ENCODE results near the gene IPMK. TPM values are rescaled to one million over a fixed set of nuclear protein-coding genes. Genes with fewer than 3 reads are reported as not detected.

The IPMK gene
- total and polyA plus RNA-seq, 9 donors: 1.5 to 4.3 (median 2.8) TPM

DNA sequence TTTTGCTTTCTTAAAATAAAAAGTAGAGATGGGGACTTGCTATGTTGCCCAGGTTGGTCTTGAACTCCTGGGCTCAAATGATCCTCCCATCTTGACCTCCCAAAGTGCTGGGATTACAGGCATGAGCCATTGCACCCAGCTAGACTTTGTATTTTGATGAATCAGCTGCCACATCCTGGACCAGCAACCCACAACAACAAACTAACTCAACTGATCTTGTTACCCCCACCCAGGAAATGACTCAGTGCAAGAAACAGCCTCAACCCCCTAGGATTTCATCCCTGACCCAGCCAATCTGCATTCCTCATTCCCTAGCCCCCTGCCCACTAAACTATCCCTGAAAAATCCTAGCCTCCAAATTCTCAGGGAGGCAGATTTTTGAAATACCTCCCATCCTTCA, 123.8 kb downstream of the IPMK start:
- H3K4me1 ChIP-seq (ENCODE audit: insufficient read depth): no peaks in the 10 kb centered on the region
- H3K27ac ChIP-seq: no peak overlapping the region
- intact Hi-C loops (cut with DNase I): no loop called here
- H3K4me3 ChIP-seq: no peak overlapping the region
- no peaks in the 10 kb centered on the region for H3K36me3 ChIP-seq
- TF ChIP-seq, protein P1, sequence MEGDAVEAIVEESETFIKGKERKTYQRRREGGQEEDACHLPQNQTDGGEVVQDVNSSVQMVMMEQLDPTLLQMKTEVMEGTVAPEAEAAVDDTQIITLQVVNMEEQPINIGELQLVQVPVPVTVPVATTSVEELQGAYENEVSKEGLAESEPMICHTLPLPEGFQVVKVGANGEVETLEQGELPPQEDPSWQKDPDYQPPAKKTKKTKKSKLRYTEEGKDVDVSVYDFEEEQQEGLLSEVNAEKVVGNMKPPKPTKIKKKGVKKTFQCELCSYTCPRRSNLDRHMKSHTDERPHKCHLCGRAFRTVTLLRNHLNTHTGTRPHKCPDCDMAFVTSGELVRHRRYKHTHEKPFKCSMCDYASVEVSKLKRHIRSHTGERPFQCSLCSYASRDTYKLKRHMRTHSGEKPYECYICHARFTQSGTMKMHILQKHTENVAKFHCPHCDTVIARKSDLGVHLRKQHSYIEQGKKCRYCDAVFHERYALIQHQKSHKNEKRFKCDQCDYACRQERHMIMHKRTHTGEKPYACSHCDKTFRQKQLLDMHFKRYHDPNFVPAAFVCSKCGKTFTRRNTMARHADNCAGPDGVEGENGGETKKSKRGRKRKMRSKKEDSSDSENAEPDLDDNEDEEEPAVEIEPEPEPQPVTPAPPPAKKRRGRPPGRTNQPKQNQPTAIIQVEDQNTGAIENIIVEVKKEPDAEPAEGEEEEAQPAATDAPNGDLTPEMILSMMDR (IDR thresholded peaks at IDR 0.05): no peak
- TF ChIP-seq EP300 (IDR thresholded peaks at IDR 0.05): no peak
- TF ChIP-seq POLR2A (IDR thresholded peaks at IDR 0.05): no peak
- H3K9me3 ChIP-seq: no peaks in the 10 kb centered on the region
- H3K27me3 ChIP-seq: no peaks in the 10 kb centered on the region
- DNase-seq: no peak

Other genes starting within 250 kb of the IPMK start
- gene CISD1, start 1.3 kb upstream of the IPMK start, total RNA-seq: 10 to 100 TPM; 20.2 to 29.2 (median 25.5) TPM
- gene CISD1, start 1.3 kb upstream of the IPMK start, polyA plus RNA-seq: 10 to 100 TPM; 10.6 to 35.7 TPM
- 10 to 100 TPM; 11.6 to 18.0 (median 14.1) TPM for gene UBE2D1, start 67.1 kb upstream of the IPMK start, total RNA-seq
- 10 to 100 TPM in 1 of 2 donors, 1 to 10 TPM in 1; 9.8 to 20.1 TPM for gene UBE2D1, start 67.1 kb upstream of the IPMK start, polyA plus RNA-seq
- 10 to 100 TPM; 17.6 to 46.6 (median 38.2) TPM for gene TFAM, start 117.5 kb upstream of the IPMK start, total RNA-seq
- gene TFAM, start 117.5 kb upstream of the IPMK start, polyA plus RNA-seq: 10 to 100 TPM; 12.0 to 17.8 TPM
- gene BICC1, start 245.0 kb upstream of the IPMK start, total RNA-seq: 10 to 100 TPM; 19.8 to 43.4 (median 23.8) TPM
- gene BICC1, start 245.0 kb upstream of the IPMK start, polyA plus RNA-seq: 10 to 100 TPM; 13.6 to 15.1 TPM

All from ovary (tissue), 9 donors.